ENCODE data around the gene GRM7. TPM values are rescaled to one million over a fixed set of nuclear protein-coding genes. Genes with fewer than 3 reads are reported as not detected.

GRM7 gene
- total RNA-seq, 6 donors from 2014 or later = 0.46 to 8.6 TPM; not detected in 4

GRCh38 chr3:6862041-6862879 is 1.3 kb downstream of the GRM7 start:
- H3K4me1 ChIP-seq = peaks cover 0 to 9% (median 0%) of the 10 kb centered on the region in 4 donors
- no peak overlapping the region for H3K4me3 ChIP-seq
- 3 to 6% methylated on average over 27 to 42 of the region's 45 CpGs for WGBS, 2 donors
- TF ChIP-seq POLR2AphosphoS5 (IDR thresholded peaks at IDR 0.05) (no peak), EP300 (IDR thresholded peaks at IDR 0.05) (no peak), POLR2A (IDR thresholded peaks at IDR 0.05) (no peak)
- TF ChIP-seq, protein P1, sequence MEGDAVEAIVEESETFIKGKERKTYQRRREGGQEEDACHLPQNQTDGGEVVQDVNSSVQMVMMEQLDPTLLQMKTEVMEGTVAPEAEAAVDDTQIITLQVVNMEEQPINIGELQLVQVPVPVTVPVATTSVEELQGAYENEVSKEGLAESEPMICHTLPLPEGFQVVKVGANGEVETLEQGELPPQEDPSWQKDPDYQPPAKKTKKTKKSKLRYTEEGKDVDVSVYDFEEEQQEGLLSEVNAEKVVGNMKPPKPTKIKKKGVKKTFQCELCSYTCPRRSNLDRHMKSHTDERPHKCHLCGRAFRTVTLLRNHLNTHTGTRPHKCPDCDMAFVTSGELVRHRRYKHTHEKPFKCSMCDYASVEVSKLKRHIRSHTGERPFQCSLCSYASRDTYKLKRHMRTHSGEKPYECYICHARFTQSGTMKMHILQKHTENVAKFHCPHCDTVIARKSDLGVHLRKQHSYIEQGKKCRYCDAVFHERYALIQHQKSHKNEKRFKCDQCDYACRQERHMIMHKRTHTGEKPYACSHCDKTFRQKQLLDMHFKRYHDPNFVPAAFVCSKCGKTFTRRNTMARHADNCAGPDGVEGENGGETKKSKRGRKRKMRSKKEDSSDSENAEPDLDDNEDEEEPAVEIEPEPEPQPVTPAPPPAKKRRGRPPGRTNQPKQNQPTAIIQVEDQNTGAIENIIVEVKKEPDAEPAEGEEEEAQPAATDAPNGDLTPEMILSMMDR (IDR thresholded peaks at IDR 0.05) = no peak
- H3K27ac ChIP-seq = no peak overlapping the region
- ATAC-seq (ENCODE audit: low FRiP score in 2 of 2) (peak; percentile 9 to 14), DNase-seq (peak in 1 of 2 donors; percentile 58)
- H3K36me3 ChIP-seq = no peaks in the 10 kb centered on the region
- H3K9me3 ChIP-seq = no peaks in the 10 kb centered on the region
- peaks cover 0 to 7% (median 2%) of the 10 kb centered on the region in 4 donors for H3K27me3 ChIP-seq

GRCh38 chr3:6862880-6863195 is 1.9 kb downstream of the GRM7 start:
- H3K27ac ChIP-seq = no peak overlapping the region
- no peaks in the 10 kb centered on the region for H3K36me3 ChIP-seq
- H3K4me3 ChIP-seq = no peak overlapping the region
- no peaks in the 10 kb centered on the region for H3K9me3 ChIP-seq
- ATAC-seq (ENCODE audit: low FRiP score in 2 of 2) (peak; percentile 3 to 31), DNase-seq (peak in 1 of 2 donors; percentile 44)
- WGBS, 2 donors = 1 to 4% methylated on average over 7 of the region's 7 CpGs
- peaks cover 0 to 9% (median 0%) of the 10 kb centered on the region in 4 donors for H3K4me1 ChIP-seq
- TF ChIP-seq POLR2AphosphoS5 (IDR thresholded peaks at IDR 0.05) = no peak
- TF ChIP-seq, protein P1 (IDR thresholded peaks at IDR 0.05) = no peak
- TF ChIP-seq POLR2A (IDR thresholded peaks at IDR 0.05) = no peak
- TF ChIP-seq EP300 (IDR thresholded peaks at IDR 0.05) = no peak
- H3K27me3 ChIP-seq = peaks cover 0 to 7% (median 2%) of the 10 kb centered on the region in 4 donors

GRCh38 chr3:6867269-6867668 is 6.4 kb downstream of the GRM7 start:
- Histone ChIP-seq H3K9me3 (no peaks in the 10 kb centered on the region), H3K27me3 (peaks cover 0 to 2% (median 0%) of the 10 kb centered on the region in 4 donors), H3K27ac (no peak overlapping the region), H3K4me3 (no peak overlapping the region), H3K4me1 (no peaks in the 10 kb centered on the region), H3K36me3 (no peaks in the 10 kb centered on the region)
- ATAC-seq (ENCODE audit: low FRiP score in 2 of 2) (no peak), DNase-seq (no peak)
- TF ChIP-seq, protein P1 (IDR thresholded peaks at IDR 0.05) = no peak
- TF ChIP-seq EP300 (IDR thresholded peaks at IDR 0.05) (no peak), POLR2A (IDR thresholded peaks at IDR 0.05) (no peak), POLR2AphosphoS5 (IDR thresholded peaks at IDR 0.05) (no peak)
- 63 to 80% methylated on average over 3 of the region's 3 CpGs for WGBS, 2 donors

GRCh38 chr3:6878731-6879130 is 17.8 kb downstream of the GRM7 start:
- no peaks in the 10 kb centered on the region for H3K4me1 ChIP-seq
- no peak overlapping the region for H3K27ac ChIP-seq
- H3K36me3 ChIP-seq = no peaks in the 10 kb centered on the region
- H3K4me3 ChIP-seq = no peak overlapping the region
- TF ChIP-seq POLR2A (IDR thresholded peaks at IDR 0.05) (no peak), EP300 (IDR thresholded peaks at IDR 0.05) (no peak), POLR2AphosphoS5 (IDR thresholded peaks at IDR 0.05) (no peak)
- TF ChIP-seq, protein P1 (IDR thresholded peaks at IDR 0.05) = no peak
- DNase-seq (no peak), ATAC-seq (ENCODE audit: low FRiP score in 2 of 2) (no peak)
- no peaks in the 10 kb centered on the region for H3K9me3 ChIP-seq
- no peaks in the 10 kb centered on the region for H3K27me3 ChIP-seq

- Histone ChIP-seq H3K4me1 (no peaks in the 10 kb centered on the region), H3K27me3 (no peaks in the 10 kb centered on the region), H3K36me3 (no peaks in the 10 kb centered on the region), H3K27ac (no peak overlapping the region), H3K9me3 (no peaks in the 10 kb centered on the region), H3K4me3 (no peak overlapping the region)
- TF ChIP-seq EP300 (IDR thresholded peaks at IDR 0.05) = no peak
- TF ChIP-seq POLR2AphosphoS5 (IDR thresholded peaks at IDR 0.05) = no peak
- TF ChIP-seq, protein P1 (IDR thresholded peaks at IDR 0.05) = no peak
- TF ChIP-seq POLR2A (IDR thresholded peaks at IDR 0.05) = no peak
- ATAC-seq (ENCODE audit: low FRiP score in 2 of 2) (no peak), DNase-seq (no peak)
- 67 to 74% methylated on average over 3 of the region's 3 CpGs for WGBS, 2 donors
These were observed 51.3 kb downstream of the GRM7 start for GRCh38 chr3:6912240-6912639.
